Measurements from ENCODE around the gene GNPTG.

The GNPTG gene

DNA sequence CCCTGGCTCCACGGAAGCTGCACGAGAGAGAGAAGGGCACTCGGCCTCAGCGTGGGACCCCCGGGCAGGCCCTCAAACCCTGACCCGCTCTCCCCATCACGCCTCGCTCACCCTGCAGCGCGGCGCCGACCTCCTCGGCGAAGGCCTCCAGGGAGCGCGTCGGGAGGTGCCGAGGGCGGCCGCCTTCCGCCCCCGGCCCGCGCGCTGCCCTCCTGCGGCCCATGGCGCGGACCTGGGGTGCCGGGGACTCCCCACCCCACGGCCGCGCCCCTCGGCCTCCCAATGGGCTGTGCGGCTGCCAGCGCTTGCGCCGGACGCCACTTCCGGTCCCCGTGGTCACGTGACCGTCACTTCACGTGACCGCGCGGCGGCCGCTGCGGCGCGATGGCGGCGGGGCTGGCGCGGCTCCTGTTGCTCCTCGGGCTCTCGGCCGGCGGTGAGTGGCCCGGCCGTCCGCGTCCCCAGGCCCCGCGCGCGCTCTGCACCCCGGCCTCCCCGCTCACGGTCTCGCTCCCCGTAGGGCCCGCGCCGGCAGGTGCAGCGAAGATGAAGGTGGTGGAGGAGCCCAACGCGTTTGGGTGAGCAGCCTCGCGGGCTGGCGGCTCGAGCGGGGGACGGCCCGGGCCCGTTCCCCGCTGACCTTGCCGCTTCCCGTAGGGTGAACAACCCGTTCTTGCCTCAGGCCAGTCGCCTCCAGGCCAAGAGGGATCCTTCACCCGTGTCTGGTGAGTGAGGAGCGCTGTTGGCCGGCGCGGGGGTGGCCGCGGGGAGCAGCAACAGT is at the start of gene GNPTG, which contains the start of gene TSR3:
TSS of gene GNPTG (plus strand) at position 350 of the 781 bp plus-strand sequence. CDS start at position 385, 35 bp downstream.
TSS of gene TSR3 (minus strand) at position 297 of the 781 bp plus-strand sequence. CDS start at position 223, 74 bp downstream.
- DNase-seq (ENCODE audit: low read depth): peak; percentile 81

GRCh38 chr16:1305823-1306222 is 45.9 kb upstream of the GNPTG start:
- DNase-seq (ENCODE audit: low read depth): no peak

DNA sequence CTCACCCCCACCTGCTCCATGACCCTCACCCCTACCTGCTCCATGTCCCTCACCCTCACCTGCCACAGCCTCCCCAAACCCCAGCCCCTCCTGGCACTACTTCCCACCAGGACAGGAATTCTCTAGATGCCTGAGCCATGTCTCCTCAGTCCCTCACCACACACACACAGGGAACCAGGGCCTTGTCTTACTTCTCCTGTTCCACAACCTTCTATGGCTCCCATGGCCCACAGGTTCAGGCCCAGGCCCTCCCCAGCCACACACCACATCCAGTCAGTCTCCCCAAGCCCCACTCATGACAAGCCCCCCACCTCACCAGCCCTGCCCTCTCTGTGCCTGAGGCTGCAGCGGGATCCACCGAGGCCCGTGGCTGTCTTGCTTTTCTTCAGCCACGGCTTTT is 45.4 kb upstream of the GNPTG start:
- no peak for DNase-seq (ENCODE audit: low read depth)

GRCh38 chr16:1308036-1308976 is 43.4 kb upstream of the GNPTG start:
- DNase-seq (ENCODE audit: low read depth): no peak

GRCh38 chr16:1308977-1309885 is 42.5 kb upstream of the GNPTG start, which contains the start of gene UBE2I:
Gene UBE2I (plus strand): TSS chr16:1309636. CDS start chr16:1314031, 4,395 bp downstream.
- DNase-seq (ENCODE audit: low read depth): peak; percentile 95

GRCh38 chr16:1309888-1310831 is 41.6 kb upstream of the GNPTG start:
- DNase-seq (ENCODE audit: low read depth): peak; percentile 50

DNA sequence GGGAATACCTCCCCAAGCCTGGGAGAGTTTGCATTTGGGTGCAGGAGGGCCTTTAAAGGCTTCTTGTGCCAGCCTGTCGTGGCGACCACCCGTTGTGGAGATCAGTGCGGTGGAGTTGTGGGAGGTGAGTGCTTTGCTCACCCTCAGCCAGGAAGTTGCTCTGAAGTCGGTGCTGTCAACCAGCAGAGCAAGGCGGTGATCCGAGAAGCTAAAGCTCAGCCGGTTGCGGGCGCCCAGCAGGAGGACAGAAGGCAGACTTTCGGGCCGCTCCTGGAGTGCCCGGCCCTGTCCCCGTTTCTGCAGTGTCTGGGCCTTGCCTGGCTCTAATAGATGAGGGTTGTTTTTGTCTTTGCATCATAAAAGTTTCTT is 40.9 kb upstream of the GNPTG start:
- DNase-seq (ENCODE audit: low read depth): no peak

DNA sequence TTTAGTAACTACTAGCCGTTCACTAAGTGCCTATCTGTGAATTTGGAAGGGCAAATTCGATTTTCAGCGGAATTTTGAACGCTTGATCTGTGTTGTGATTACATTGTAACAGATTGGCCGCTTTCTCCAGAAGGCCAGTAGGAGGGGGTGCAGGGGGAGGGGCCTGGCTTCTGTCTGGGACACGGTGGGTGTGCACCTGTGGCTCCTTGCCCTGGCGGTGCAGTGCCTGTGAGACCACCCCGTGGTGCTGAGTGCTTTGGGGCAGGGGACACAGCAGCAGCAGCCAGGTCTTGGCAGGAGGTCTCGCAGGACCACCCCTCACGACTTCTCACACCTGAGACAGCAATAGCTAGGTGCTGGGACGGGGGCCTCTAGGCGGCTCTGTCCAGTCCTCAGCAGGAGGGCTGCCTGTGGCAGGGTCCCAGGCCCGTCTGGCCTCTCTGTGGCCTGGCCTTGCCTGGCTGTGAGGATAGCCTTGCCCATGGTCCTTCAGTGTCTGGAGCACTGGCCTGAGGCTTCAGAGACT is 40.5 kb upstream of the GNPTG start:
- no peak for DNase-seq (ENCODE audit: low read depth)

DNA sequence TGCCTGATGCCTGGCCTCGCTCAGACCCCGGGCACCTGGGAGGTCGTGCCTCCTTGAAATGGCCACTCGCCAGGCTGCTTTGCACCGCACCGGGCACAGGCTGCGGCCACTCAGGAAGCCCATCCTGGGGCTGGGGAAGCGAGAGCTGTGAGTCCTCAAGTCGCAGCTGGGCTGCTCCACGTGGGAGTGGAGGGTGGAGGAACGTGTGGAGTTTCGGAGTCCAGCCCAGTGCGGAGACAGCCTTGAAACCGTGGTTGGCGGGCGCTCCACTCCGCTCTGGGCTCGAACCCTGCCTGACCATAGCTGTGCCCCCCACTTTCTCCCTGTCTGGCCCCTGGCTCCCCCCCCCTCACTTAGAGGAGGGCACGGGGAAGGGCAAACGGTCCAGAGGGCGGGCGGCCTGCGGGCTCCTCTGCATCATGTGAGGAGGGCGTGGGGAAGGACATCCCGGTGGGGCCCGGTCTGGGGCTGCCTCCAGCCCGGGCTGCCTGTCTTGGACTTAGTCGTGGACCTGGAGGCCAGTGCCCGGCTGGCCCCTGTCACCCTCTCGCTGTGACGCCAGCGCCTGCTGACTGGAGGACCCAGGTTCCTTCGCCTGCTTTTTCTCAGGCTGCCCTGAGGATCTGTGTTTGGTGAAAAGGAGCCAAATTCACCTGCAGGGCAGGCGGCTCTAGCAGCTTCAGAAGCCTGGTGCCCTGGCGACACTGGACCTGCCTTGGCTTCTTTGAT is 39.8 kb upstream of the GNPTG start:
- no peak for DNase-seq (ENCODE audit: low read depth)

DNA sequence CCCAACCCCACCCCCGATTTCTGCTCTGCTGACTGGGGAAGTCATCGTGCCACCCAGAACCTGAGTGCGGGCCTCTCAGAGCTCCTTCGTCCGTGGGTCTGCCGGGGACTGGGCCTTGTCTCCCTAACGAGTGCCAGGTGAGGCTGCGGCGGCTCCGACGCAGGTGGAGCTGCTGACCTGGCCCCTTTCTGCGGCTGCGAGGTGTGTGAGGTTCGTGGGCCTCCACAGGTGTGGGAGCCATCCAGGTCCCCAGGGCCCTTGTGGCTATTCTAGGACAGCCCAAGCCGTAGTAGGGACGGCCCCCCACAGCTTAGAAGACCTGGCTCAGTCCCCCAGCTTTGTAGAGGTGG is 39.3 kb upstream of the GNPTG start:
- DNase-seq (ENCODE audit: low read depth): no peak

DNA sequence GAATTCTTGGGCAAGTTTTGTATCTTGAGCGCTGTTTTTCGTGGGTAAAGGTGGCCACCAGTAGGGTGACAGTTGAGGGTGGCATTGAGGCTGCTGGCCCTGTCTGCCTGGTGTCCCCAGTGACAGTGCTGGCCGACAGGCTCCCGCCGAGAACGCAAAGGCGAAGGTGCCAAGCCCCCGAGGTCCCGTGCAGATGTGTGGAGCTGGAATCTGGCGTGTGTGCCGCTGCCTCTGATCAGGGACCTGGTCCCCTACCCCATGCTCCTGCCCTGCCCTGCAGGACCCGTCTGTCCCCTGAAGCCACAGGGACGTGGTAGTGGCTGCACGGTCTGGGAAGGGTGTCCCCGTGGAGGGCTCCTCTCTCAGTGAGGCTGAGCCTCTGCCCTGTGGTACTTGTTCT is 38.8 kb upstream of the GNPTG start:
- DNase-seq (ENCODE audit: low read depth): no peak

DNA sequence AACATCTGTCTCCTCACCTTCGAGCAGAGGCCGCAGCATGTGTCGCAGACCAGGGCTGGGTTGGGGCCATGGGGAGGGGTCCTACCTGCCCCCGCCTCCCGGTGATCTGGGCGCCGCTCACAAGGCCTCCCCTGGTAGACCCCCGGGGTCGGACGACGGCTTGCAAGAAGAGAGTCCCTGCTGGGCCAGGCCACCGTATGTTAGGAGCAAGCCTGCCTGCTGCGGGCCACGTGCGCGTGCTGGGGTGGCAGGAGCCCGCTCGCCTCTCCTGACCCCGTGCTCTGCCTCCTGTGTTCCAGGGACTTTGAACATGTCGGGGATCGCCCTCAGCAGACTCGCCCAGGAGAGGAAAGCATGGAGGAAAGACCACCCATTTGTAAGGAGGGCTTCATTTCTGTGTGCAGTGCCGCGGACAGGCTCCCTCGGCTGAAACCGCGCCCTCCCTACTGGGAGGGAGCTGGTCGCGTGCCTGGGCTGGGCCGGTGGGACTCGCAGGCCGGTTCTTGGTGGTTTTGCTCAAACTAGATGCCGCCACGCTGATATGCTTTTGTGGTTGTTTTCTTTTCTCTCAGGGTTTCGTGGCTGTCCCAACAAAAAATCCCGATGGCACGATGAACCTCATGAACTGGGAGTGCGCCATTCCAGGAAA is 37.9 kb upstream of the GNPTG start:
- DNase-seq (ENCODE audit: low read depth): no peak

- DNase-seq (ENCODE audit: low read depth): no peak
Measured at GRCh38 chr16:1314399-1315068, 37.2 kb upstream of the GNPTG start.

DNA sequence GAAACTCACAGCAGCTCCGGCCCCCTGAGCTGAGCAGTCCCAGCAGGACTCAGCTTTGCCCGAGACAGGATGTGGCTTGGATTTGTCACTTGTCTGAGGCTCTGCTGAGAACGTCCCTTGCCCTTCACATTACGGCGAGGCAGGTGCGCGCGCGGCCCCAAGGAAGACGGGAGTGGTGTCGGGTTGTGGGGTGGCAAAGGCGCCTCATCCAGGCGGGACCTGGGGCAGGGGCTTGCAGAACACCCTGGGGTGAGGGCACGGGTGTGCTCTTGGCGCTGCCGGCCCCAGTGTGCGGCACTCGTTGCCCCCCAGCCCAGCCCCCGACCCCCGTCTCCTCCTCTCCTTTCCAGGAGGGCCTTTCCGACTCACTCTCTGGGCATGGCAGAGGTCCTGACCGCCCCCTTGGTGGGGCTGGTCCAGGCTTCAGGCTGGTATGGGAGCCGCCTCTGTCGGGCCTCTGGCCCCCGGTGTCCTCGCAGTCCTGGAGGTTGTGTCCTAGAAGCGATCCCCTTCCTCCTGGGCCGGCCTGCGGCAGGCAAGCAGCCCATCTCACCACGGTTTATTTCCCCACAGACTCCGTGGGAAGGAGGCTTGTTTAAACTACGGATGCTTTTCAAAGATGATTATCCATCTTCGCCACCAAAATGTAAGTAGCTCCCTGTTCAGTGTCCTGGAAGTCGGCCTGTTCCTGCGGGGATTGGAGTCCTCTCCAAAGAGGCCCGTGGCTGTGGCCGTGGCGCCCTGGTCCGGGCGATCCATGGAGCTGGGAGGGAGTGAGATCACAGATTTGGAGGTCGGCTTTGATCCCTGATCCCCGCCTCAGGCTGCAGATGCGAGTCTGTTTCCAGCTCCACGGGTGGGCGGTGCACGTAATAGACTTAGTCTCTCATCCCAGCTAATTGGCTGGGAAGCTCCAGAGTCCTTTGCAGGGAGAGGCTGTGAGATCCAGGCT is 36.4 kb upstream of the GNPTG start:
- no peak for DNase-seq (ENCODE audit: low read depth)

DNA sequence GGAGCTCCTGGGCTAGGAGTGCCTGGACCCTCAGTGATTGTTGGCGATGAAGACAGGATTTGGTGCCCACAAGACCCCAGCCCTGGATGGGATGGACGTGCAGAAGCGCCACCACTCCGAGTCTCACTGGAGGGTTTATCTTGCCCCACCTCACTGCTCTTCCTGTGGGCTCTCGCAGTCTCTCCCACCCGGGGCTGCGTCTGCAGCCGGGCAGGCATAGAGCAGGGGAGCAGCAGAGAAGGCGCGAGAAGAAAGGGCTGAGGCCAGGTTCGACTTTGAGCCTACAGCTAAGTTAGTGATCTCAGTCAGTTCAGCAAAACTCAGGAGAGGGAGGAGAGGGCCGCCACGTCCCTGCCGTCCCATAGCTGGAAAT is 35.7 kb upstream of the GNPTG start:
- no peak for DNase-seq (ENCODE audit: low read depth)

GRCh38 chr16:1317479-1318267 is 34.1 kb upstream of the GNPTG start:
- no peak for DNase-seq (ENCODE audit: low read depth)

DNA sequence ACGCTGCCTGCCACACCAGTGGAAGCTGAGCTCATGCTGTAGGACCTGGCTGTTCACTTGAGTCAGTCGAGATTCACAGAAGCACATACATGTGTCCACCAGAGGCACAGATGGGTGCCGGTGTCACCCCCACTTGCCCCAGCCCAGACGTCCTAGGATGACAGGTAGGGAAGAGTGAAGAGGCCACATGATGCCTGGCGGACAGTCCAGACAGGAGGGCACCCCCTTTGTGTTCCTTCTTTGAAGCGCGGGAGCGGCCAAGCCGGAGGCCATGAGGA is 33.5 kb upstream of the GNPTG start:
- DNase-seq (ENCODE audit: low read depth): no peak
